ENCODE results near the gene IRF1. TPM values are rescaled to one million over a fixed set of nuclear protein-coding genes. Genes with fewer than 3 reads are reported as not detected.
"Not testable (repeated sequence)": the region's sequence is repeated elsewhere in the genome, so short reads cannot be mapped to it uniquely, and the experiment has no call there.

The IRF1 gene
- total RNA-seq, 2 experiments from 2014 or later: 231 to 239 TPM

GRCh38 chr5:132491368-132492364, 1.1 kb upstream of the IRF1 start:
- Mint-ChIP-seq H3K27me3 (no peaks in the 10 kb centered on the region), H3K27ac (peak overlapping the region; percentile 92), H3K36me3 (ENCODE audit: low read depth) (peaks cover 41% of the 10 kb centered on the region), H3K4me1 (peaks cover 60% of the 10 kb centered on the region), H3K9me3 (no peaks in the 10 kb centered on the region), H3K4me3 (peak overlapping the region; percentile 75)
- ChIA-PET POLR2A (interaction anchor here (0.8 to 33.4 kb wide), 20 partner anchors 0 to 1003 kb away, joined by 3 to 1155 read pairs (median 16); partner anchors contain the start of genes IRF1, RAD50 and UQCRQ), CTCF (interaction anchor here (1.1 to 7.1 kb wide), 17 partner anchors 9 to 105 kb away, joined by 3 to 66 read pairs (median 14); no protein-coding TSS in a partner anchor)
- DNase-seq: peak; percentile 59

- Mint-ChIP-seq H3K27ac (peak overlapping the region; percentile 91), H3K9me3 (no peaks in the 10 kb centered on the region), H3K36me3 (ENCODE audit: low read depth) (peaks cover 56% of the 10 kb centered on the region), H3K27me3 (no peaks in the 10 kb centered on the region), H3K4me1 (peaks cover 69% of the 10 kb centered on the region), H3K4me3 (peak overlapping the region; percentile 91)
- POLR2A ChIA-PET: interaction anchor here (0.7 to 33.4 kb wide), 24 partner anchors 2 to 571 kb away, joined by 3 to 1155 read pairs (median 6); partner anchors contain the start of genes IRF1, RAD50 and UQCRQ
- peak; percentile 60 for DNase-seq
- CTCF ChIA-PET: interaction anchor here (1.1 to 7.1 kb wide), 18 partner anchors 10 to 103 kb away, joined by 3 to 66 read pairs (median 14); no protein-coding TSS in a partner anchor
Observed at GRCh38 chr5:132489871-132490483, 596 bp downstream of the IRF1 start.

GRCh38 chr5:132489051-132489770, 1.4 kb downstream of the IRF1 start:
- Mint-ChIP-seq H3K4me1 (peaks cover 69% of the 10 kb centered on the region), H3K4me3 (peak overlapping the region; percentile 91), H3K36me3 (ENCODE audit: low read depth) (peaks cover 64% of the 10 kb centered on the region), H3K27ac (peak overlapping the region; percentile 91), H3K9me3 (no peaks in the 10 kb centered on the region), H3K27me3 (no peaks in the 10 kb centered on the region)
- CTCF ChIA-PET: interaction anchor here (1.0 to 7.1 kb wide), 13 partner anchors 9 to 103 kb away, joined by 3 to 66 read pairs (median 16); no protein-coding TSS in a partner anchor
- POLR2A ChIA-PET: interaction anchor here (1.3 to 33.4 kb wide), 13 partner anchors 3 to 320 kb away, joined by 3 to 1155 read pairs (median 123); partner anchors contain the start of gene IRF1
- no peak for DNase-seq

GRCh38 chr5:132488590-132488989, 2.0 kb downstream of the IRF1 start:
- POLR2A ChIA-PET: interaction anchor here (4.1 to 33.4 kb wide), 9 partner anchors 4 to 99 kb away, joined by 21 to 1155 read pairs (median 399); partner anchors contain the start of gene IRF1
- Mint-ChIP-seq H3K27ac (peak overlapping the region; percentile 91), H3K4me1 (peaks cover 69% of the 10 kb centered on the region), H3K36me3 (ENCODE audit: low read depth) (peaks cover 67% of the 10 kb centered on the region), H3K27me3 (no peaks in the 10 kb centered on the region), H3K9me3 (no peaks in the 10 kb centered on the region), H3K4me3 (peak overlapping the region; percentile 91)
- CTCF ChIA-PET: interaction anchor here (1.0 to 7.1 kb wide), 10 partner anchors 9 to 102 kb away, joined by 3 to 66 read pairs (median 24); no protein-coding TSS in a partner anchor
- DNase-seq: no peak

- no peaks in the 10 kb centered on the region for H3K9me3 Mint-ChIP-seq
- CTCF ChIA-PET: interaction anchor here (0.9 to 7.1 kb wide), 10 partner anchors 8 to 101 kb away, joined by 3 to 66 read pairs (median 24); no protein-coding TSS in a partner anchor
- POLR2A ChIA-PET: interaction anchor here (0.8 to 33.4 kb wide), 12 partner anchors 4 to 100 kb away, joined by 3 to 1155 read pairs (median 186); partner anchors contain the start of gene IRF1
- H3K36me3 Mint-ChIP-seq (ENCODE audit: low read depth): peaks cover 73% of the 10 kb centered on the region
- peaks cover 67% of the 10 kb centered on the region for H3K4me1 Mint-ChIP-seq
- peak overlapping the region; percentile 91 for H3K27ac Mint-ChIP-seq
- no peaks in the 10 kb centered on the region for H3K27me3 Mint-ChIP-seq
- H3K4me3 Mint-ChIP-seq: peak overlapping the region; percentile 91
- peak; percentile 18 for DNase-seq
Observed at GRCh38 chr5:132487841-132488555, 2.6 kb downstream of the IRF1 start.

GRCh38 chr5:132487095-132487428, 3.5 kb downstream of the IRF1 start:
- POLR2A ChIA-PET: interaction anchor here (1.2 to 33.4 kb wide), 10 partner anchors 5 to 99 kb away, joined by 3 to 1155 read pairs (median 324); partner anchors contain the start of gene IRF1
- Mint-ChIP-seq H3K36me3 (ENCODE audit: low read depth) (peaks cover 77% of the 10 kb centered on the region), H3K27ac (peak overlapping the region; percentile 91), H3K9me3 (no peaks in the 10 kb centered on the region), H3K27me3 (no peaks in the 10 kb centered on the region), H3K4me3 (peak overlapping the region; percentile 91), H3K4me1 (peaks cover 63% of the 10 kb centered on the region)
- CTCF ChIA-PET: interaction anchor here (1.1 to 7.1 kb wide), 5 partner anchors 9 to 76 kb away, joined by 4 to 47 read pairs (median 33); no protein-coding TSS in a partner anchor
- DNase-seq: peak; percentile 15

- peak; percentile 16 for DNase-seq
- POLR2A ChIA-PET: interaction anchor here (1.2 to 33.4 kb wide), 10 partner anchors 6 to 98 kb away, joined by 3 to 1155 read pairs (median 324); partner anchors contain the start of gene IRF1
Observed at GRCh38 chr5:132486318-132487094, 4.1 kb downstream of the IRF1 start.

GRCh38 chr5:132485641-132486317, 4.8 kb downstream of the IRF1 start:
- Mint-ChIP-seq H3K36me3 (ENCODE audit: low read depth) (peaks cover 81% of the 10 kb centered on the region), H3K4me1 (peaks cover 66% of the 10 kb centered on the region), H3K27ac (peak overlapping the region; percentile 91), H3K4me3 (peak overlapping the region; percentile 91), H3K9me3 (no peaks in the 10 kb centered on the region), H3K27me3 (no peaks in the 10 kb centered on the region)
- DNase-seq: peak; percentile 27
- POLR2A ChIA-PET: interaction anchor here (0.7 to 33.4 kb wide), 9 partner anchors 5 to 94 kb away, joined by 3 to 1155 read pairs (median 399); partner anchors contain the start of gene IRF1
- CTCF ChIA-PET: interaction anchor here (1.6 kb wide), 1 partner anchor 11 kb away, joined by 5 read pairs; no protein-coding TSS in a partner anchor

More at GRCh38 chr5:132486318-132487094, 4.1 kb downstream of the IRF1 start:
- no peaks in the 10 kb centered on the region for H3K9me3 Mint-ChIP-seq
- peak overlapping the region; percentile 91 for H3K27ac Mint-ChIP-seq
- H3K27me3 Mint-ChIP-seq: no peaks in the 10 kb centered on the region
- peak overlapping the region; percentile 91 for H3K4me3 Mint-ChIP-seq
- peaks cover 62% of the 10 kb centered on the region for H3K4me1 Mint-ChIP-seq
- CTCF ChIA-PET: interaction anchor here (1.1 to 7.1 kb wide), 4 partner anchors 8 to 75 kb away, joined by 4 to 47 read pairs (median 19); no protein-coding TSS in a partner anchor
- peaks cover 78% of the 10 kb centered on the region for H3K36me3 Mint-ChIP-seq (ENCODE audit: low read depth)

GRCh38 chr5:132484876-132485640, 5.5 kb downstream of the IRF1 start:
- Mint-ChIP-seq H3K36me3 (ENCODE audit: low read depth) (peaks cover 79% of the 10 kb centered on the region), H3K27ac (peak overlapping the region; percentile 91), H3K4me1 (peaks cover 72% of the 10 kb centered on the region), H3K4me3 (peak overlapping the region; percentile 91)
- CTCF ChIA-PET: interaction anchor here (0.7 to 2.5 kb wide), 6 partner anchors 10 to 99 kb away, joined by 3 to 7 read pairs (median 4); no protein-coding TSS in a partner anchor
- H3K27me3 Mint-ChIP-seq, H3K9me3 Mint-ChIP-seq: not testable (repeated sequence)
- POLR2A ChIA-PET: interaction anchor here (0.7 to 33.4 kb wide), 10 partner anchors 4 to 99 kb away, joined by 3 to 1155 read pairs (median 324); partner anchors contain the start of gene IRF1
- DNase-seq: peak; percentile 16
